OCI-LY7 (cell line): ENCODE results near the gene PAPOLB. TPM values are rescaled to one million over a fixed set of nuclear protein-coding genes. Genes with fewer than 3 reads are reported as not detected.

Experiments used
- BruUV-seq: library from RNA; stranded (reverse); fragments of 400-500 nt; replicated peaks from 2 replicates; lab custom pipeline; 2021; lab: Mats Ljungman, UMichigan
- CTCF ChIA-PET: fragments of 300-600 bp; sonication (Branson Sonifier 250); formaldehyde crosslinking; loops from one replicate; lab custom pipeline; 2022; ENCODE audit warnings: antibody characterized with exemption; ENCODE audit not compliant: unreplicated experiment; lab: Charles Lee
- POLR2A ChIA-PET: fragments of 300-600 bp; sonication (Branson Sonifier 250); formaldehyde crosslinking; loops from one replicate; lab custom pipeline; 2022; ENCODE audit warnings: antibody characterized with exemption; lab: Charles Lee
- DNase-seq: peaks from one replicate; pipeline ENCODE4 v3.0.0-alpha.2; 2015; ENCODE audit warnings: low spot score
- H2AFZ ChIP-seq: fragments of 200-600 bp; sonication (generic), shearing (Covaris generic); 2 replicates; pipeline ENCODE4 v1.6.1; 2014; ENCODE audit warnings: mild to moderate bottlenecking, antibody characterized with exemption, low read length, moderate library complexity
- H3K27ac ChIP-seq: fragments of 200-600 bp; sonication (generic); 2 replicates; pipeline ENCODE4 v1.5.1; 2014; ENCODE audit warnings: mixed run types, low read depth, mild to moderate bottlenecking, moderate library complexity, low read length, inconsistent platforms; ENCODE audit not compliant: poor library complexity, severe bottlenecking
- H3K36me3 ChIP-seq: fragments of 200-600 bp; sonication (generic); 2 replicates; pipeline ENCODE4 v1.6.1; 2014; ENCODE audit warnings: mild to moderate bottlenecking, antibody characterized with exemption, low read length, moderate library complexity, mixed read lengths; ENCODE audit not compliant: insufficient read depth
- H3K4me1 ChIP-seq: fragments of 200-600 bp; sonication (generic); 2 replicates; pipeline ENCODE4 v1.5.1; 2014; ENCODE audit warnings: mild to moderate bottlenecking, low read length; ENCODE audit not compliant: insufficient read depth, poor library complexity, severe bottlenecking
- H3K4me2 ChIP-seq: fragments of 200-600 bp; sonication (generic); 2 replicates; pipeline ENCODE4 v1.6.1; 2014; ENCODE audit warnings: mild to moderate bottlenecking, low read length
- H3K4me3 ChIP-seq: fragments of 200-600 bp; sonication (generic); 2 replicates; pipeline ENCODE4 v1.5.1; 2014; ENCODE audit warnings: mild to moderate bottlenecking, low read depth, low read length; ENCODE audit not compliant: poor library complexity, severe bottlenecking
- H3K79me2 ChIP-seq: fragments of 200-600 bp; sonication (generic); 2 replicates; pipeline ENCODE4 v1.6.1; 2016; ENCODE audit warnings: low read depth, mild to moderate bottlenecking, low read length, moderate library complexity, mixed read lengths; ENCODE audit not compliant: insufficient read depth
- H3K9me2 ChIP-seq: fragments of 200-600 bp; sonication (generic); 2 replicates; pipeline ENCODE4 v1.6.1; 2016; ENCODE audit warnings: mild to moderate bottlenecking, low read length, mixed read lengths; ENCODE audit not compliant: insufficient read depth
- H3K9me3 ChIP-seq: fragments of 200-600 bp; sonication (generic); 2 replicates; pipeline ENCODE4 v1.6.1; 2014; ENCODE audit warnings: mild to moderate bottlenecking, mixed run types, low read length, mixed read lengths
- H4K20me1 ChIP-seq: fragments of 200-600 bp; sonication (generic); 2 replicates; pipeline ENCODE4 v1.6.1; 2014; ENCODE audit warnings: mild to moderate bottlenecking, antibody characterized with exemption, low read length, moderate library complexity, mixed read lengths; ENCODE audit not compliant: insufficient read depth
- EZH2phosphoT487 ChIP-seq: fragments of 200-600 bp; sonication (generic); IDR thresholded peaks from 2 replicates; pipeline ENCODE4 v1.6.1; 2018; ENCODE audit warnings: low read depth, borderline replicate concordance, mild to moderate bottlenecking, mixed run types, antibody characterized with exemption, low read length, moderate library complexity, mixed read lengths
- intact Hi-C: fragments of 100-400 bp; cut with micrococcal nuclease; formaldehyde crosslinking; loops from one replicate; pipeline ENCODE4 v1.10.0; 2022; ENCODE audit not compliant: unreplicated experiment
- total RNA-seq, 2 experiments: library from RNA; depleted of rRNA in 1 of 2; stranded (reverse); fragments of >200 nt in 1 of 2; shearing (Covaris generic) in 1 of 2; gene quantifications; 2 replicates each; pipeline ENCODE4 v1.2.3, GENCODE V29; 2014 to 2022
- TF ChIP-seq, protein P1 (sequence below): fragments of 200-600 bp; sonication (generic); conservative IDR thresholded peaks from 2 replicates; pipeline ENCODE4 v1.5.1; 2014; ENCODE audit warnings: mild to moderate bottlenecking, antibody characterized with exemption, low read length, moderate library complexity, mixed read lengths

Gene PAPOLB
- total RNA-seq, 2 experiments from 2014 or later = not detected

DNA sequence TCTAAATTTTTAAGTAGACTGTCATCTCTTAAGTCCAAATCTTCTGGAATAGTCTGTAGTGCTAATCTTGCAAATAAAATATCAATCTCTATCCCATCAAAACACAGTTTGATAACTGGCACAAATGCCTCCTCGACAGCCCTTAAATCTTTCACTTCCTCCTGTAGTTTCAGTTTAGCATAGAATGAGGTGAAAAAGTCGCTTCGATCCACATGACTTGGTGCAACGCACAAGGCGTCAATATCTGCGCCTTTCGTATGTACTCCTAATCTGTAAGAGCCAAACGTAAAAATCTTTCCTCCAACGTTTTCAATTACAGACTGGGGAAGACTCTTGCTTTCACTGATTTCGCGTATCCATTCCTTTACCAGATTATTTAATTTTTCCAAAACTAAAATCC is 603 bp downstream of the PAPOLB start:
- no TSS peak for BruUV-seq
- Histone ChIP-seq H3K9me2 (no peaks in the 10 kb centered on the region; the same call in 1 of the 2 replicates), H3K27ac (no peak overlapping the region), H3K4me3 (no peak overlapping the region), H2AFZ (no peak overlapping the region), H3K36me3 (no peaks in the 10 kb centered on the region), H3K79me2 (no peaks in the 10 kb centered on the region), H3K9me3 (no peaks in the 10 kb centered on the region), H3K4me2 (no peak overlapping the region), H3K4me1 (no peaks in the 10 kb centered on the region), H4K20me1 (no peaks in the 10 kb centered on the region)
- ChIA-PET CTCF (no interaction called here), POLR2A (no interaction called here)
- intact Hi-C loops = no loop called here
- DNase-seq = no peak
- TF ChIP-seq EZH2phosphoT487 = no peak
- TF ChIP-seq, protein P1, sequence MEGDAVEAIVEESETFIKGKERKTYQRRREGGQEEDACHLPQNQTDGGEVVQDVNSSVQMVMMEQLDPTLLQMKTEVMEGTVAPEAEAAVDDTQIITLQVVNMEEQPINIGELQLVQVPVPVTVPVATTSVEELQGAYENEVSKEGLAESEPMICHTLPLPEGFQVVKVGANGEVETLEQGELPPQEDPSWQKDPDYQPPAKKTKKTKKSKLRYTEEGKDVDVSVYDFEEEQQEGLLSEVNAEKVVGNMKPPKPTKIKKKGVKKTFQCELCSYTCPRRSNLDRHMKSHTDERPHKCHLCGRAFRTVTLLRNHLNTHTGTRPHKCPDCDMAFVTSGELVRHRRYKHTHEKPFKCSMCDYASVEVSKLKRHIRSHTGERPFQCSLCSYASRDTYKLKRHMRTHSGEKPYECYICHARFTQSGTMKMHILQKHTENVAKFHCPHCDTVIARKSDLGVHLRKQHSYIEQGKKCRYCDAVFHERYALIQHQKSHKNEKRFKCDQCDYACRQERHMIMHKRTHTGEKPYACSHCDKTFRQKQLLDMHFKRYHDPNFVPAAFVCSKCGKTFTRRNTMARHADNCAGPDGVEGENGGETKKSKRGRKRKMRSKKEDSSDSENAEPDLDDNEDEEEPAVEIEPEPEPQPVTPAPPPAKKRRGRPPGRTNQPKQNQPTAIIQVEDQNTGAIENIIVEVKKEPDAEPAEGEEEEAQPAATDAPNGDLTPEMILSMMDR = no peak

GRCh38 chr7:4857189-4857588 is 4.6 kb downstream of the PAPOLB start:
- Histone ChIP-seq H3K27ac (no peak overlapping the region), H3K4me2 (no peak overlapping the region), H3K36me3 (no peaks in the 10 kb centered on the region), H3K9me2 (no peaks in the 10 kb centered on the region; the same call in 1 of the 2 replicates), H4K20me1 (no peaks in the 10 kb centered on the region), H2AFZ (no peak overlapping the region), H3K4me3 (no peak overlapping the region), H3K4me1 (no peaks in the 10 kb centered on the region), H3K79me2 (no peaks in the 10 kb centered on the region), H3K9me3 (no peaks in the 10 kb centered on the region)
- ChIA-PET CTCF (no interaction called here), POLR2A (no interaction called here)
- BruUV-seq = no TSS peak
- intact Hi-C loops = no loop called here
- DNase-seq = no peak
- TF ChIP-seq, protein P1 = no peak
- TF ChIP-seq EZH2phosphoT487 = no peak

DNA sequence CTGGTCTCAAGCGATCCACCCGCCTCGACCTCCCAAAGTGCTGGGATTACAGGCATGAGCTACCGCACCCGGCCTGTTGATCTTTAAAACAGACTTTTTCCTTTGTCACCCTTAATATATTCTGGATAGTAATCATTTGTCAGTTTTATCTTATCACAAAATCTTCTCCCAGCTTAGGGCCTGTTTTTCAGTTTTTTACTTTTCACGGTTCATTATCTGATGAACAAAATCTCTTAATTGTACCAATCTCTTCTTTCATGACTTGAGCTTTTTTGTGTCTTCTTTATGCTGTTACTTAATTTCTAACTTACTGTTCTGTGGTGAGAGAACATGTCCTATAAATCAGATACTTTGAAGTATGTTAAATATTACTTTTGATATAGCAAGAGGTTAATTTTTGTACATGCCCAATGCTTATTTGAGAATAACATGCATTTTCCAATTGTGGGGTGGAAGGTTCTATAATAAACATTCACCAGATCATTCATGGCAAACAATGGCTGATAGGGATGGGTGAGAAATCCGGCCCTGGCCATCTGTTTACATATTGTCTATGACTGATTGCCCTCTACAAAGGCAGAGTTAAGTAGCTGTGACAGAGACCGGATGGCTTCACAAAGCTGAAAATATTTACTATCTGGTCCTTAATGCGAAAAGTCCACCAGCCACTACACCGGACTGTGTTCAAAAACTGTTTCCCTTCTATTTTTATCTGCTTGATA is 5.3 kb downstream of the PAPOLB start:
- H3K9me2 ChIP-seq = no peaks in the 10 kb centered on the region; the same call in 1 of the 2 replicates

More for the DNA sequence above, 5.3 kb downstream of the PAPOLB start:
- H3K9me3 ChIP-seq = no peaks in the 10 kb centered on the region
- H2AFZ ChIP-seq = no peak overlapping the region
- DNase-seq = no peak
- no peaks in the 10 kb centered on the region for H3K4me1 ChIP-seq
- POLR2A ChIA-PET = interaction anchor here (1.2 kb wide), 1 partner anchor 12 kb away, joined by 3 read pairs; no protein-coding TSS in a partner anchor
- no peaks in the 10 kb centered on the region for H3K79me2 ChIP-seq
- no peaks in the 10 kb centered on the region for H3K36me3 ChIP-seq
- TF ChIP-seq EZH2phosphoT487 = no peak
- TF ChIP-seq, protein P1 = no peak
- no peaks in the 10 kb centered on the region for H4K20me1 ChIP-seq
- intact Hi-C loops = no loop called here
- H3K27ac ChIP-seq = no peak overlapping the region
- CTCF ChIA-PET = no interaction called here
- no peak overlapping the region for H3K4me2 ChIP-seq
- no peak overlapping the region for H3K4me3 ChIP-seq
- BruUV-seq = no TSS peak
